Sigmoid colon (tissue), 4 donors: ENCODE measurements around the gene ELFN1.

Experiments
- CTCF ChIP-seq, 4 experiments: fragments of 450-650 bp in 3 of 4; fragments of 200-600 bp in 1 of 4; IDR thresholded peaks; one replicate each; pipeline ENCODE4 v1.5.1; 2016 to 2019; ENCODE audit warnings: antibody characterized with exemption in 4 of 4, mild to moderate bottlenecking in 3 of 4, moderate library complexity in 2 of 4
- POLR2A ChIP-seq, 2 donors: fragments of 450-650 bp; IDR thresholded peaks; one replicate each; pipeline ENCODE4 v1.6.1; 2016; ENCODE audit warnings: antibody characterized with exemption in 2 of 2, mild to moderate bottlenecking in 2 of 2, moderate library complexity in 2 of 2
- POLR2AphosphoS5 ChIP-seq, 4 donors: sonication (generic); formaldehyde crosslinking; IDR thresholded peaks; one replicate each; pipeline ENCODE4 v1.6.1; 2017; ENCODE audit warnings: antibody characterized with exemption in 4 of 4

- TF ChIP-seq CTCF (IDR thresholded peaks at IDR 0.05) = no peak
- no peak for TF ChIP-seq POLR2A (IDR thresholded peaks at IDR 0.05)
- no peak for TF ChIP-seq POLR2AphosphoS5 (IDR thresholded peaks at IDR 0.05)
Observed at GRCh38 chr7:1708596-1709251, 38.6 kb downstream of the ELFN1 start.
